ENCODE results near the gene TUBA4A. TPM values are rescaled to one million over a fixed set of nuclear protein-coding genes. Genes with fewer than 3 reads are reported as not detected.

TUBA4A gene
- total and polyA plus RNA-seq, 9 of the 15 experiments (the other 6 are each of a cell fraction or from before 2014, with no cell fraction given) = 25.1 to 174 (median 42.4) TPM

GRCh38 chr2:219213486-219214071 is 40.1 kb downstream of the TUBA4A start:
- H3K36me3 ChIP-seq (ENCODE audit: control insufficient read depth, insufficient read depth, low read length) = peaks cover 75% of the 10 kb centered on the region
- 0 out of 2 replicates have a peak, but pooled peaks cover 2% of the 10 kb centered on the region for H4K20me1 ChIP-seq (replicated peaks; ENCODE audit: control insufficient read depth, insufficient read depth, low read length)
- no peak overlapping the region for H2AFZ ChIP-seq (ENCODE audit: low read depth, low read length)
- DNase-seq (ENCODE audit: extremely low read depth in 1 of 4, low spot score in 3 of 4) (no peak), ATAC-seq (no peak), FAIRE-seq (no peak)
- no peaks in the 10 kb centered on the region for H3K27me3 ChIP-seq (ENCODE audit: control insufficient read depth in 2 of 2, insufficient read depth in 2 of 2, low read length in 2 of 2)
- H3K9ac ChIP-seq (ENCODE audit: insufficient read depth in 1 of 2, low read depth in 2 of 2, low read length in 2 of 2) = no peak overlapping the region
- H3K4me2 ChIP-seq (ENCODE audit: insufficient read depth, low read length) = no peak overlapping the region
- H3K4me3 ChIP-seq = no peak overlapping the region
- in situ Hi-C loops (cut with MboI) (no loop called here), intact Hi-C loops (cut with micrococcal nuclease) (no loop called here)
- peaks cover 7 to 27% of the 10 kb centered on the region in 2 experiments; a peak in 4 of 5 replicates for H3K4me1 ChIP-seq (replicated peaks in 1 of 2; ENCODE audit: control insufficient read depth in 2 of 2, insufficient read depth in 2 of 2, low read length in 2 of 2)
- no TSS peak for BruUV-seq (replicated peaks)
- H3K27ac ChIP-seq (ENCODE audit: extremely low read depth, low read depth, low read length) = no peak overlapping the region
- TF ChIP-seq ZNF121 (CRISPR knock-in tag; conservative IDR thresholded peaks at IDR 0.05) = no peak
- H3K9me3 ChIP-seq (replicated peaks; ENCODE audit: control insufficient read depth, insufficient read depth, low read depth, low read length) = no peaks in the 10 kb centered on the region
- peaks cover 25% of the 10 kb centered on the region for H3K79me2 ChIP-seq (ENCODE audit: control insufficient read depth, insufficient read depth, low read length)
- POLR2A ChIA-PET = no interaction called here
- 92% methylated on average over 7 of the region's 10 CpGs for WGBS (ENCODE audit: insufficient coverage, low coverage, missing lambda C conversion rate)
- no peaks in the 10 kb centered on the region for H3K9me1 ChIP-seq (ENCODE audit: control insufficient read depth, insufficient read depth, low read length)
- CTCF ChIA-PET (ENCODE audit: low intra/inter-chr PET ratio) = no interaction called here

GRCh38 chr2:219213026-219213415 is 40.7 kb downstream of the TUBA4A start:
- intact Hi-C loops (cut with micrococcal nuclease) = no loop called here
- no TSS peak for BruUV-seq (replicated peaks)
- no peak for ATAC-seq
- no peak for TF ChIP-seq CGGBP1 (CRISPR knock-in tag; IDR thresholded peaks at IDR 0.05)
- TF ChIP-seq KDM5B (IDR thresholded peaks at IDR 0.05; ENCODE audit: insufficient replicate concordance, low read depth, low read length) = no peak
- no peak for TF ChIP-seq TFE3 (CRISPR knock-in tag; IDR thresholded peaks at IDR 0.05)
- no peak for TF ChIP-seq FOXP4 (CRISPR knock-in tag; IDR thresholded peaks at IDR 0.05; ENCODE audit: borderline replicate concordance)

More at GRCh38 chr2:219213026-219213415, 40.7 kb downstream of the TUBA4A start:
- H2AFZ ChIP-seq (ENCODE audit: low read depth, low read length) = no peak overlapping the region
- DNase-seq (ENCODE audit: extremely low read depth in 1 of 4, low spot score in 3 of 4) = no peak
- CTCF ChIA-PET (ENCODE audit: low intra/inter-chr PET ratio) = no interaction called here
- no peak overlapping the region for H3K4me3 ChIP-seq
- POLR2A ChIA-PET = no interaction called here
- no peak overlapping the region for H3K27ac ChIP-seq (ENCODE audit: extremely low read depth, low read depth, low read length)
- H3K79me2 ChIP-seq (ENCODE audit: control insufficient read depth, insufficient read depth, low read length) = peaks cover 20% of the 10 kb centered on the region
- H3K4me1 ChIP-seq (replicated peaks in 1 of 2; ENCODE audit: control insufficient read depth in 2 of 2, insufficient read depth in 2 of 2, low read length in 2 of 2) = peaks cover 10 to 21% of the 10 kb centered on the region in 2 experiments; a peak in 4 of 5 replicates
- H4K20me1 ChIP-seq (replicated peaks; ENCODE audit: control insufficient read depth, insufficient read depth, low read length) = peaks cover 6% of the 10 kb centered on the region; the same call in 1 of the 2 replicates
- in situ Hi-C loops (cut with MboI) = no loop called here
- 84% methylated on average over 6 of the region's 8 CpGs for WGBS (ENCODE audit: insufficient coverage, low coverage, missing lambda C conversion rate)
- no peak overlapping the region for H3K4me2 ChIP-seq (ENCODE audit: insufficient read depth, low read length)
- no peak for FAIRE-seq
- H3K9me1 ChIP-seq (ENCODE audit: control insufficient read depth, insufficient read depth, low read length) = no peaks in the 10 kb centered on the region
- no peaks in the 10 kb centered on the region for H3K27me3 ChIP-seq (ENCODE audit: control insufficient read depth in 2 of 2, insufficient read depth in 2 of 2, low read length in 2 of 2)
- no peaks in the 10 kb centered on the region for H3K9me3 ChIP-seq (replicated peaks; ENCODE audit: control insufficient read depth, insufficient read depth, low read depth, low read length)
- no peak overlapping the region for H3K9ac ChIP-seq (ENCODE audit: insufficient read depth in 1 of 2, low read depth in 2 of 2, low read length in 2 of 2)
- H3K36me3 ChIP-seq (ENCODE audit: control insufficient read depth, insufficient read depth, low read length) = peaks cover 80% of the 10 kb centered on the region
